ENCODE measurements around the gene AMPD2.

- TF ChIP-seq CTCF (optimal IDR thresholded peaks at IDR 0.05 in 1 of 3, IDR thresholded peaks at IDR 0.05 in 1 of 3, conservative IDR thresholded peaks at IDR 0.05 in 1 of 3; ENCODE audit: extremely low read depth in 1 of 3, insufficient read depth in 2 of 3, low read length in 3 of 3), result no peak
- TF ChIP-seq EZH2 (IDR thresholded peaks at IDR 0.05; ENCODE audit: low read length), result no peak
These were observed 7.2 kb downstream of the AMPD2 start for GRCh38 chr1:109626682-109627408.
